Measurements from ENCODE around the gene DCD.
A peak's percentile ranks its signal among the peaks of the same experiment; 100 is the strongest.

The DCD gene

DNA sequence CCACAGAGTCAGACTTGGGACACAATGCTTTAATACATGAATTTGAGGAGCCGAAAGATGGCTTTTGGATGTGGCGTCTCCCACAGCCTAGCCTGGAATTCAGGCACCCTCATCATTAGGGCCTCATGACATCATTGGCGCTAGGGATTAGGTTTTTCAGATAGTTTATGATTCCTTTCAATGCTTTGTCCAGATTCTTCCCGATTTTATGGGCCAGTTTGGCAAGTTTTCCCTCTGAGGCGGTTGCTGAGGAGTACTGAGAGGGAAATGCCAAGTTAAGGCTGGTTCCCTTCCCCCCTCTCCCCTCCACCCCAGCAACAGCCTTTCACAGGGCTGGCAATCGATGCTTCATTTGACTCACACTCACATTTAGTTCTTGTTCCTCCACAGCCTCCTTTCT, 40.0 kb downstream of the DCD start:
- Mint-ChIP-seq H3K9me3 (no peaks in the 10 kb centered on the region), H3K36me3 (ENCODE audit: low read depth) (no peaks in the 10 kb centered on the region), H3K4me3 (no peak overlapping the region), H3K4me1 (ENCODE audit: low read depth) (peaks cover 2% of the 10 kb centered on the region), H3K27ac (no peak overlapping the region), H3K27me3 (ENCODE audit: low read depth) (peaks cover 14% of the 10 kb centered on the region)
- DNase-seq (ENCODE audit: low spot score), result no peak

DNA sequence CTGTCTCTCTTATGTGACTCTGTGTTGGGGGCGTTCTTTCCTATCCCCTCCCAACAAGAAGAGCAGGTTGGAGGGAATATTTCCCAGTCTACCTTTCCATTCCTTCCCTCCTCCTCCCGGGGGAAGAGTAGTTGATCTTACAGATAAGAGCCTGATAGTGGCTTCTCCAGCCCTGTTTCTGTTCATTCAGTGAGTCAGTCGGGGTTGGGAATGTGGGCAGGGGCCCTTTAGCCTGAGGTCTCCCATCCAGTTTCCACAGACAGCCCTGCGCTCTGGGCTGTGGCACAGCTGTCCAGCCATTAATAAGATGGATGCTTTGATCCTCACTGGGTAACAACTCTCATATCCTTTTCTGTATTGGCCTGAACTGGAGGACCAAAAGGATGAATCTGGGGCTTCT, 41.6 kb downstream of the DCD start:
- Mint-ChIP-seq H3K9me3 (no peaks in the 10 kb centered on the region), H3K36me3 (ENCODE audit: low read depth) (no peaks in the 10 kb centered on the region), H3K27me3 (ENCODE audit: low read depth) (peaks cover 14% of the 10 kb centered on the region), H3K4me3 (no peak overlapping the region), H3K4me1 (ENCODE audit: low read depth) (peaks cover 2% of the 10 kb centered on the region), H3K27ac (no peak overlapping the region)
- DNase-seq (ENCODE audit: low spot score), result no peak

GRCh38 chr12:54605138-54605970, 42.8 kb downstream of the DCD start:
- H3K36me3 Mint-ChIP-seq (ENCODE audit: low read depth), result no peaks in the 10 kb centered on the region
- H3K27me3 Mint-ChIP-seq (ENCODE audit: low read depth), result peaks cover 12% of the 10 kb centered on the region
- no peak for DNase-seq (ENCODE audit: low spot score)
- no peaks in the 10 kb centered on the region for H3K9me3 Mint-ChIP-seq
- no peak overlapping the region for H3K4me3 Mint-ChIP-seq
- no peak overlapping the region for H3K27ac Mint-ChIP-seq
- peaks cover 2% of the 10 kb centered on the region for H3K4me1 Mint-ChIP-seq (ENCODE audit: low read depth)

DNA sequence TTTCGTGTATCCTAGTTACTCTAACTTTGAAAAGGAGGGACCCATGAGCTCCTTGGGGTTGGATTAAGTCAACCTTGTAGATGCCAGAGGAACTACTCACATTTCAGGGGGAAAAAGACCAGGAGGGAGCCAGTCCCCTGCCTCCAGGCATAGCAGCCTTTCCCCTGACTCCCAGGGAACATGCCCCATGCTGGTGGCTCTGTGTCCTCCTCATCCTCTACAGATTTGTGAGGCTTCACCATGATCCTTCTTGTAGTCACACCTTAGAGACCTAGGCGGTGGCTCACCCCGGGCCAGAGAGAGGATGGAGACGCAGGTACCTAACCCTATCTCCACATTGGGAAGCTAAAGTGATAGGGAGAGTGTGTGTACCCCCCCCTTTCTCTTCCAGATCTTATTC, 43.7 kb downstream of the DCD start:
- H3K36me3 Mint-ChIP-seq (ENCODE audit: low read depth), result no peaks in the 10 kb centered on the region
- H3K27ac Mint-ChIP-seq, result no peak overlapping the region
- no peaks in the 10 kb centered on the region for H3K9me3 Mint-ChIP-seq

DNA sequence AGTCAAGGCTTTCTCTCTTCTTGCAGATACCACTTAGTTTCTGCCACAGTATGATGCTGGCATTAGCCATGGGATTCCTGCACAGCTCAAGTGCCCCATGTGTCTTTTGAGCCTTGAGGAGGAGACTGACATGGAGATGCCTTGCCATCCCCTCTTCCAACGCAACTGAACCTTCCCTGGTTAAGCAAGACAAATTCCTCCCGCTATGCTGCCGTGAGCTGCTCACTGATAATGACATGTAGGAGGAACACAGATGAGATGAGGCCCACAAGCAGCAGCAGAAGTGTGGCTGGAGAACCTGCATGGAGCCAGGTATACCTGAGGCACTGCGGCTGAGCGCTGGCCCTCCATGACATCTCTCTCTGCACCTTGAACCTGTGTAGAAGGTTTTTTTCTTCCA, 44.3 kb downstream of the DCD start:
- Mint-ChIP-seq H3K9me3 (no peaks in the 10 kb centered on the region), H3K36me3 (ENCODE audit: low read depth) (no peaks in the 10 kb centered on the region), H3K4me3 (no peak overlapping the region), H3K27ac (no peak overlapping the region), H3K4me1 (ENCODE audit: low read depth) (peaks cover 2% of the 10 kb centered on the region), H3K27me3 (ENCODE audit: low read depth) (peaks cover 18% of the 10 kb centered on the region)
- DNase-seq (ENCODE audit: low spot score), result no peak

More for the DNA sequence above, 43.7 kb downstream of the DCD start:
- no peak for DNase-seq (ENCODE audit: low spot score)
- no peak overlapping the region for H3K4me3 Mint-ChIP-seq
- H3K4me1 Mint-ChIP-seq (ENCODE audit: low read depth), result peaks cover 2% of the 10 kb centered on the region
- peaks cover 16% of the 10 kb centered on the region for H3K27me3 Mint-ChIP-seq (ENCODE audit: low read depth)

GRCh38 chr12:54603173-54603814, 44.9 kb downstream of the DCD start:
- no peaks in the 10 kb centered on the region for H3K9me3 Mint-ChIP-seq
- no peaks in the 10 kb centered on the region for H3K36me3 Mint-ChIP-seq (ENCODE audit: low read depth)
- DNase-seq (ENCODE audit: low spot score), result peak; percentile 40
- no peak overlapping the region for H3K4me3 Mint-ChIP-seq
- peaks cover 19% of the 10 kb centered on the region for H3K27me3 Mint-ChIP-seq (ENCODE audit: low read depth)
- H3K4me1 Mint-ChIP-seq (ENCODE audit: low read depth), result peaks cover 2% of the 10 kb centered on the region
- no peak overlapping the region for H3K27ac Mint-ChIP-seq

DNA sequence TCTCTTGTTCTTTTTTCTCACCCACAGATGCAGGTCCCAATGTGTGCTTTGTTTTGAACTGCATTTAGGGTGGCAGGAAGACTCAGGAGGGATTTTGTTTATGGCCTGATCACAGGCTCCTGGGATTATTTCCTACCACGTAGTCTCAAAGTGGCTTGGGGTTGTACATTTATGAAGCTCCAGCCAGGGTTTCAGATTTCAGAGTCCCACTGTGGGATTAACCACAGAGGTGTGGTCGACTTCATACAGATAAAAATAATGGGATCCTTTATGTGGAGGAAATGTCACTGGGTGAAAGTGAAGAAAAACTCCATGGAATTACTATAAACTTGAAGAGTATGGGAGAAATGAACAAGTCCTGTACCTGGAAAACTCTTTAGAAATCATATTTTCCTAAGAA, 45.5 kb downstream of the DCD start:
- no peak for DNase-seq (ENCODE audit: low spot score)
- Mint-ChIP-seq H3K27me3 (ENCODE audit: low read depth) (peaks cover 17% of the 10 kb centered on the region), H3K36me3 (ENCODE audit: low read depth) (no peaks in the 10 kb centered on the region), H3K9me3 (no peaks in the 10 kb centered on the region), H3K4me3 (no peak overlapping the region), H3K4me1 (ENCODE audit: low read depth) (peaks cover 2% of the 10 kb centered on the region), H3K27ac (no peak overlapping the region)

- DNase-seq (ENCODE audit: low spot score), result no peak
- Mint-ChIP-seq H3K27me3 (ENCODE audit: low read depth) (peaks cover 12% of the 10 kb centered on the region), H3K9me3 (no peaks in the 10 kb centered on the region), H3K4me3 (no peak overlapping the region), H3K36me3 (ENCODE audit: low read depth) (no peaks in the 10 kb centered on the region), H3K27ac (no peak overlapping the region), H3K4me1 (ENCODE audit: low read depth) (peaks cover 2% of the 10 kb centered on the region)
Observed at GRCh38 chr12:54601841-54602240, 46.3 kb downstream of the DCD start.

GRCh38 chr12:54598970-54599369, 49.2 kb downstream of the DCD start:
- H3K4me1 Mint-ChIP-seq (ENCODE audit: low read depth), result peaks cover 2% of the 10 kb centered on the region
- no peak overlapping the region for H3K4me3 Mint-ChIP-seq
- peaks cover 20% of the 10 kb centered on the region for H3K27me3 Mint-ChIP-seq (ENCODE audit: low read depth)
- H3K36me3 Mint-ChIP-seq (ENCODE audit: low read depth), result no peaks in the 10 kb centered on the region
- no peaks in the 10 kb centered on the region for H3K9me3 Mint-ChIP-seq
- DNase-seq (ENCODE audit: low spot score), result no peak
- no peak overlapping the region for H3K27ac Mint-ChIP-seq

GRCh38 chr12:54596526-54596946, 51.6 kb downstream of the DCD start:
- Mint-ChIP-seq H3K4me1 (ENCODE audit: low read depth) (no peaks in the 10 kb centered on the region), H3K9me3 (no peaks in the 10 kb centered on the region), H3K36me3 (ENCODE audit: low read depth) (no peaks in the 10 kb centered on the region), H3K27ac (no peak overlapping the region), H3K4me3 (no peak overlapping the region), H3K27me3 (ENCODE audit: low read depth) (peaks cover 31% of the 10 kb centered on the region)
- DNase-seq (ENCODE audit: low spot score), result peak; percentile 21

DNA sequence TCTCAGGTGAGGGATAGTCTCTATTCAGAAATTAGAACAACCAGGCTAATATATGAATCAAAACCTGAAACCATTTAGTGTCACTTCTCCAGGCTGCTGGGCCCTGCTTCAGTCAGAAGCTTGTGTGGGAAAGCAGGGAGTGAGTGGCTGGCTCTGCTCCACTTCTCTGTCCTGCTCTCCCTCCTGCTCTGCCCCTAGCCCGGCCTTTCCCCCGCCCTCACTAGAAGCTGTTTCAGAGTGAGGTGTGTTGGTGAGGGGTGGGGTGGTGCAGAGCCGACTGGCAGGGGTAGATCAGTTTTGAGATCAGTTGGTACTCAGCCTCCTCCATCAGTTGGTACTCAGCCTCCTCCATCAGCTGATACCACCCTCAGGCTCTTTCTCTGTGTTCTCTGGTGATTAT, 52.7 kb downstream of the DCD start:
- Mint-ChIP-seq H3K4me3 (no peak overlapping the region), H3K36me3 (ENCODE audit: low read depth) (no peaks in the 10 kb centered on the region), H3K27ac (no peak overlapping the region), H3K9me3 (no peaks in the 10 kb centered on the region), H3K27me3 (ENCODE audit: low read depth) (peaks cover 42% of the 10 kb centered on the region), H3K4me1 (ENCODE audit: low read depth) (no peaks in the 10 kb centered on the region)
- no peak for DNase-seq (ENCODE audit: low spot score)
